ENCODE results near the gene ACAN.

The ACAN gene

DNA sequence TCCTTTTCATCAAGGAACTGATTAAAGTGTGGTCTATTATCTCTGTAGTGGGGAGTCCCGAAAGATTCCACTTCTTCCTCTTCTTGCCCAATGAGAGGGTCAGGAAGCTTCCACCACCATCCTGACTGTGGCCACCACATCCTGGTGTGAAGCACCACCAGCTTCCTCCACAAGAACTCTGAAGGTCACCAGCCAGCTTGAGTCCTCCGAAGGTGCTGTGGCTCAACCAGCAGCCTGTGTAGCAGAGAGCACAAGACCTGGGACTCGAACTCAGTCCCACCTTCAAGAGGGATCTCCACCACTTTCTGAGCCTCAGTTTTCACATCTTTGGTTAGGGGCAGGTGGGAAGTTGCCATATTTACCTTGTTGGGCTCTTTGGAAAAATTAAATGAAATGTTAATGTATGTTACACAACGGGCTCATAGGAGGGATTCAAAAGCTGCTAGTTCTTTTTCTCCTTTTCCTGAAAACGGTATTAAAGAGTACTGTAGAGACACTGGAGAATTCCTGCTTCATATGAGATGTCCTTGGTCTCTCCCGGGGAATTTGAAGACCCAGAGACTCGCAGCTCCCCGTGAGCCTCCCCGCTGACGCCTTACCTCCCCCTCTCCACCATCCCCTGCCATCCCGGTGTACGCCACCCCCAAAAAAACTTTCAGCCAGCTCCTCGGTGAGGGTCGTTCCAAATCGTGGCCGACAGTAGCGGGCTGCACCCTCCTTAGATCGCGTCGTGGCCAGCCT is 816 bp upstream of the ACAN start:
- no peak for DNase-seq

DNA sequence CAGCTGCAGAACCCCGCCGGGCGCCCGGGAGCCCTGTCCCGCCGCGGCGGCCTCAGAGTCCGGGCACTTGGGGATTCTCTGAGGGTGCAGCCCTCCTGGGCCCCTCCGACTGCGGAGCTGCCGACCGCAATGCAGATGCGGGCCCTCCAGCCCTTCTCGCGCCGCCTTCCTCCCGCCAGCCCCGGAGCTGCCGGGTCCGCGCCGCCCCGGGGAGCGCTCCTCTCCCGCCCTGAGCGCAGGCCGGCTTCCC is 320 bp upstream of the ACAN start:
- DNase-seq = no peak

DNA sequence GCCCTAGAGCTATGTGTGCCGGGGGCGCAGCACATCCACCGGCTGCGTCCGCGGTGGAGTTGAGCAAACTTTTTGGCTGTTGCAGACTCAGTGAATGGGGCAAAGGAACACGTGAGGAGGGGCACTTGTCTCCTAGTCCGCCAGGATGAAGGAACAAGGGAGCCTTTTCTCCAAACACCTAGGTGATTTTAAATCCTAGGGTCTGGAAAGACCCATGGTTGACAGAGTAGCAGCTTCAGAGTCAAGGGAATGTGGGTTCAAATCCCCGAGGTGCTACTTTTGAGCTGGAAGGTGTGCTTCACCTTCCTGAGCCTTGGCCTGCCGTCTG is 648 bp downstream of the ACAN start:
- DNase-seq = no peak

DNA sequence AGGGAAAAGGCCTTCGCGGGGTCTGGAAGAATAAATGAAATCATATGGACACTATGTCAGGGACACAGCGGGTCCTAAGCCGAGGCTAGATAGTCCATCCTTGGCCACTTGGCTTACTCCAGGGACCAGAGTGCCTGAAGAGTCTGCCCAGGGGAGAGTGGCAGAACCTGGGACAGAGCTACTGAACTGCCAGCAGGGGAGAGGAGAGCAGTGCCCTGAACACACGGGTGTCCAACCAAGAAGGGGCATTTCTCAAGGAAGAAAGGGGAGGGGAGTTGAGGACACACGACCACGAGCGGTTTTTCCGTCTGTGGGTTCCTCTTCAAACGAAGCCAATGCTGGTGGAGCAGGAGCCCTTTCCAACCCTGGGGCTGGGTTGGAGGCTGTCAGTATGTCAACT is 1.0 kb downstream of the ACAN start:
- no peak for DNase-seq

DNA sequence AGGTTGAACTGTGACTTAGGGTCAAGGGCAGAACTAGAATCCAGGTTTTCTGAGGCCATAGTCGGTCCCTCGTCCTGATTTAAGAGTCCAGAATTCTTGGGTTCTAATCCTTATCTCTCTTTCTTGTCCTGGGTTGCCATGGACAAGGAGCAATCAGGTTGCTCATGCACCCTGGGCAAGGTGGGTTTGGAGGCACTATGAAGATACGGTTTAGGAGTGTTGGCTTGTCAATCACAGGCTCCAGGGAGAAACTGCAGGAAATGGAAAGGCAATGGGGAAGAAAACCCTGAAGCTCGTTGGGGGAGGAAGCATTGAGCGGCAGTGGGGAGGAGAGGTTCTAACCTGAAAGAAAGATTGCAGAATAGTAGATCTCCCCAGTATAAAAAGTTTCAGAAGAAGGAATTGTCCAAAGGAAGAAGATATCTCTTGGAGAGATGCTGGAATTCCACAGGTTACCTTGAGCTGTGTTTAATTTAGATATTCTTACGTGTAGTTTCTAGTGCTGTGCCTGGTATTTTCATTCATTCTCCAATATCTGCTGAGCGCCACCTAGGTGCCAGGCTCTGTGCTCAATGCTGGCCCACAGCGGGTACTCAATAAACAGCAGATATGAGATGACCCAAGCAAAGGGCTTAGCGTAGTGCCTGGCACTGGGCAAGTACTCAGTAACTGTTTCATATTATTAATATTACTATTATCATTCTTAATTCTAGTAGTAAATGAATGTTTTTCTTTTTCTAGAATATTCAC is 2.0 kb downstream of the ACAN start:
- no peak for DNase-seq

DNA sequence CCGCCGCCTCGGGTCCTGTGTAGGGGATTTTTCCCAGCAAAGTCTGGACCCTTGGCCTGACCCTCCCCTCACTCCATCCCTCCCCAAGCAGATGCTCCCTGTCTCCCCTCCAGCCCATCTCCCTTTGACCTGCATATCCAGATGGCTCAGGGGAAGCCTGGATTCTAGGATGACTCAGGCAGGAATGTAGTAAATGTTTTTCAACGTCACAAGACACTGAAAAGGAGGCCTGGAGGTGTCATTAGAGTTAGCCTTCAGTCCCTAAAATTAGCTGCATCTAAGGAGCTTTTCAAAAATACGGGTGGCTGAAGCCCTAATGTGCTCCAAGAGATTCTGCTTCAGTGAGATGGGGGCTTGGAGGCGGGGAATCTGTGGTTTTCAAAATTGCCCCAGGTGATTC is 7.2 kb downstream of the ACAN start:
- DNase-seq = no peak

DNA sequence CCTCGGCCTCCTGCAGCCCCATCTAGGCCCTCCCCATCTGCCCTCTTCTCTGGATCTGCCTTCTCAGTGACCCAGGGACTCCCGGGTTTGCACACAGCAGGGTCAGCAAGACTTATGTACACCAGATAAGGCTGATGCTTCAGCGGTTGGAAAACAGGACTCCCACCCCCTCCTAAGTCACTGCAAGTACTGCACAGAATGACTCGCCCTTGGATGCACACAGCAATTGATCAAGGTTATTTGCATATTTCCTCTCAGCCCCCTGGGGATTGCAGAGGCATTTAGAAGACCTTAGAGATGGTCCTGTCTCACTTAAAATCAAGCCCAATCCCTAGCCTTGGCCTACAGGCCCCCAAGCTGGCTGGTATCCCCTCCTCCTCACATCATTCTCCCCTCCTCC is 8.9 kb downstream of the ACAN start:
- no peak for DNase-seq

DNA sequence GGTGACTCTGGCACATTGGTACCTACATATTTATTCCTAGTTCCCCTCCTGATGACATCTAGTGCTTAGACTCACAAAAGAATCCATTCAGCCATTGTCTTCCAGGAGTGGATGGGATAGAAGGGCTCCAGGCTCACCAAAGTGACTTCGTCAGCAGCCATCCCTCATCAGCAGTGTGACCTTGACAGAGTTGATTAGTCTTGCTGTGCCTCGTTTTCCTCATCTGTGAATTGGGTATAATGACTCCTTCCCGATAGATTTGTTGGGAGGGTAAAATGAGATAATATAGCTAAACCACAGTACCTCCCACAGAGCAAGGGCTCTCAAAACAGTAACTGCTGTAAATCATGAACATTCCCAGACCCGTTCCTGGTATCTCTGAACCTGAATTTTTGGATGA is 10.7 kb downstream of the ACAN start:
- no peak for DNase-seq

DNA sequence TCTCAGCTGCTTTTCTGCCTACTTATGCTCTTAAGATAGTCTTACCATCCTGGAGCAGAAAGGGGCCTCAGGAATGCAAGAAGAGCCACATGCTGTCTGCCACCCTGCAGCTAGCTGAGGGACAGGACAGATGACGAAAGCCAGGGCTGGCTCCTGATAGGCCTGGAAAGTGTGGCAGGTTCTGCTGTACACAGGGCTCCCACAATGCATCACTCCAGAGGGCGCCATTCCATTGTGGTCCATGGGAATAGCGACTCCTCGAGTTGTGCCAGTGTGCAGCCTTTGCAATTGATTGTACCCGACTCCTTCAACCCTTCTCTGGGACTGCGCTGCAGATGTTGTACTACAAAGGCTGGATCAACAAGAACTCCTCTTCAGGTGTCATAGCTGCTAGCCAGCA is 11.2 kb downstream of the ACAN start:
- no peak for DNase-seq

DNA sequence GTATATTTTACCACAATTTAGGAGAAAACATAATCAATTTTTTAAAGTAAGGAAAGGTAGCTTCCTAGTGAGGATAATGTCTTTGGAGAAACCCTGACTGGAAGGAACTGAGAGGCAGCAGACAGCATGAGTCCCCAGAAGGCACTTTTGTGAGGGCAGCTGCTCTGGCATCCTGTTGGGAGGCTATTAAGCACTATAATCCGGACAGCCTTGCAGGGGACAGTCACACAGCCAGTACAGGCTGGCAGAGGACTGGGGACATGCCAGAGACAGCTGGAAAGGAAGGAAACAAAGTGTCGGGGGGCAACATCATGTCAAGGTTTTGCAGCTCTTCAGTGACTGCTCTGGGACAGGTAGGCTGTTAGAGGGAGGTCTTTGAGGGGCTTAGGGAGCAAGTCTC is 15.7 kb downstream of the ACAN start:
- no peak for DNase-seq

DNA sequence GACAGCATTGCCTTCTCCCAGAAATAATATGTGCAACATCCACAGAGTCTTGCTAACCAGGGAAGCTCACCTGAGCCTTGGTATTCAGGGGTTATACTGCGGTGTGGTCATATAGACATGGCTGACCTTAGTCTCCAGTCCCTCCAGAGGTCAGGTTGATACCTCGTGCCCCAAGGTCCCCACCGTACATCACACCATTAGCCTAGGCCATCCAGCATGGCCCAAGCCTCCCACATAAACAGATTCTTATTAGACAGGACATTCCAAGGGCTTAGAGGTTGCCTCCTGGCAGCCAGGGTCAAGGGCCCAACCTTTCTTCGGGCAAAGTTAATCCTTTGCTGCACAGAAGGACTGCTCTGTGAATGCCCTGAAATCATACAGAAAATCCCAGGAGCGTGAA is 18.8 kb downstream of the ACAN start:
- no peak for DNase-seq

DNA sequence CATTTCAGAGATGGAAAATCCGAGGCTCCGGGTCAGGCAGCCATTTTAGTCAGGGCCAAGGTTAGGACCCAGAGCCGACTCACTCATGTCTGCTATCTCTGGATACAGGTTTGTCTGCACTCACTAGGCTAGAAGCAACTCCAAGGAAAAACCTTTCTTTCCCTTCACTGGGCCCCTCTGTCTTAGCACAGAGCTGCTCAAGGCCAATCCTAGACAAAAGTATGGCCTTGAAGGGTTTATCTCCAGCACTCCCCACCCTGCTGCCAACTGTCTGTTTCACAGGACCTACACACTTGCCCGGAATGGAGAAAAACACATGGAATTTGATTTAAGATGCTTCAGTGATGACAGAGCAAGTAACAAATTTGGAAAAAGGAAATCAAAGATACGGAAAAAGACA is 25.6 kb downstream of the ACAN start:
- no peak for DNase-seq

DNA sequence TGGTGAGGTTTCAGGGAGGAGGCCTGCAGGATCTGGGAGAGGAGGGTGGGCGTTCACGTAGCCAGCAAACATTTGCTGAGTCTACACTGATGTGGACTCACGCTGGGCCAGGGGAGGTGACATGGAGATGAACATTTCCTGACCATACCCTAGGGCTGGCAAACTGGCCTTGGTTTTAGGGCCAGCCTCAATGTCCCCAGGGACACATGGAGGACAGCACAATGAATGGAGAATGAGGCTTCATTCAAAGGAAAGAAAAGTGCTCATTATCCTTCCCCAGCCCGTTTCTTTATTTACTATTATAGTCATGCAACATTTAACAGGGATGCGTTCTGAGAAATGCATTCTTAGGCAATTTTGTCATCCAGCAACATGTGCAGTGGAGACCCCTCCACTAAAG is 26.8 kb downstream of the ACAN start:
- no peak for DNase-seq

DNA sequence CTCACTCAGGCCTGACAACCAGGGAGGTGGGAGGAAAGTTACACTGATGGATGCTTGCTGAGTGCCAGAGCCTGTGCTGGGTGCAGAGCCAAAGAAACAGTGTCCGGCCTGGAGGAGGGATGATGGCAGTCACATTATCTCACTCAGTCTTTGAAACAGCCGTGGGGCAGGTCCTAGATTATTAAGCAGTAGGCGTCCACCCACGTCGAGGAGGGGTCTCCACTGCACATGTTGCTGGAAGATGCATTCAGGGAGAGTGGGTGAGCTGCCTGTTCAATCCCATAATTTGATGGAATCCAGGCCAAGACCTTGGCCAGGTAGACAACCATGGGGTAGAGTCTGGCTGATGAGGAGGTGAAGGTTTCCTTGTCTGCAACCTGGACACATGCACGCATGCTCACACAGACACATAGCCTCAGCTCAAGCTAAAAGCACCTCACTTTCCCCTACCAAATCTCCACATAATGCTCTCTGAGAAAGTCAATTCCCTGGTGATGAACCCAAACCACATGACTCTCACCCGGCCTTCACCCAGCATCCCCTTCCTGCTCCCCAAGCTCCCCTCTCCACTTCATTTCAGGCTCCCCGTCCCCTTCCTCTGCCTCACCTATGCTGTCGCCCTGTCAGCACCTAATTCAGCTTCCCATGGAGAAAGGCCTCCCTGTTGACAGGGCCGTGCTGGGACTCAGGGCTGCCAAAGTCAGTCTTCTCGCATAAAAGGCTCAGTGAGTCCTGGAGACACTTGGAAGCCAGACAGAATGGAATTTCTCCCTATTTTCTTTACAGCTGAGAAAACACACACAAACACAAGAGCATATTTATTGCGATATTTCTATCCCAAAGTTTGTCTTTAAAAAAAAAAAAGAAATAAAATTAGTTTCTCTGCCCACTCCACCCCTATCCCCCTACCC is 29.8 kb downstream of the ACAN start:
- no peak for DNase-seq

DNA sequence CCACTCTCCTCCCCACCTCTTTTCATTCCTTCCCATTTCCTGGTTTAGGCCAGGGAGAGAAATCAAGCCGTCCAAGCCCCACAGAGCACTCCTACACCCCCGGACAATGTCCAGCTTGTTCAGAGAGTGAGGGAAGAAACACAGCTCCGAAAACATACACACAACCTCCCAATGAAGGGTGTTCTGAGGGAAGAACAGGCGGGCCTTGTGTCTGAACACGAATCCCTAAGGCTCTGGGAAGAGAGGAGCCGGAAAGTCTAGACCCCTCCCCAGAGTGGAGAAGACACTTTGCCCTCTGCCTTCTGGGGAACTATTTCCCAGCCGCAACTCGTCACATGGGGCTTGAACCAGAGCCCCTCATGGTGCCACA is 30.5 kb downstream of the ACAN start:
- DNase-seq = no peak

DNA sequence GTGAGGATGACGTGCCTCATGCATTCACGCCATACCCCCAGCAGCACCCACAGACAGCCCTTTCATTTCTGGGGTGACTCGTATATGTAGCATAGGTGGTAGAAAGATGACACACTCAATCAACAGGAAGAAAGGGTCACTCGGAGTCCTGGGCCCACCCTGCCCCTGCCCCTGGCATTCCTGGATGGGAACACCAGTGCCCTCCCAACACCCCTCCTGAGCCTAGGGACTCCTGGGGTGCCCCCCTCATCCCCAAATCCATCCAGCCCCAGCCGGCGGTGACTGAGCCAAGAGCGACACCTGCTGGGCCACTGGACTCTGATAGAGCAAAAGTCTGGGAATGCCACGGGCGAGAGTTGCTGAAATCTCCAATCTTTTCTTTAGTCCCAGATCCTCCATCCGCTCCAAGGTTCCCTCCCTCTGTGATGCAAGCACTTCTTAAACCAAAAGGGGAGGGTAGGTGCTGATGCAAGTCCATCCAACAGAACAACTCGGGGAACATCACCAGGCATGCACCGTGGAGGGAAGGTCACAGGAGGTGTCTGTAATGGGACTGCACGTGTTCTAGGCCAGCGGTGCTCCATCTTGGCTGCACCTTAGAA is 31.1 kb downstream of the ACAN start:
- DNase-seq = no peak

DNA sequence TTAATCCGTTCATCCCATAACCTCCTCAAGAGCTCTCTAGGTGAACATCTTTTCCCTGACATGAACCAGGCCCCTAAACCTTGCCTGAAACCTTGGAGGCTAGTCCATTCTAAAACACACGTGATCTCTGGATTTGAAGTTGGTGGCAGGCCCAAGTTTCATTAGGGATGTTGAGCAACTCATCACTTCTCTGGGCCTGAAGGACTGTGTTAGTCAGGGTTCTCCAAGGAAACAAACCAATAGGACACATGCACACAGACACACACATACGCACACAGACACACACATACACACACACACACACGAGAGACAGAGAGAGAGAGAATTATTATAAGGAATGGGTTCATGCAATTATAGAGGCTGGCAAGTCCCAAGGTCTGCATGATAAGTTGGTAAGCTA is 31.9 kb downstream of the ACAN start:
- no peak for DNase-seq

DNA sequence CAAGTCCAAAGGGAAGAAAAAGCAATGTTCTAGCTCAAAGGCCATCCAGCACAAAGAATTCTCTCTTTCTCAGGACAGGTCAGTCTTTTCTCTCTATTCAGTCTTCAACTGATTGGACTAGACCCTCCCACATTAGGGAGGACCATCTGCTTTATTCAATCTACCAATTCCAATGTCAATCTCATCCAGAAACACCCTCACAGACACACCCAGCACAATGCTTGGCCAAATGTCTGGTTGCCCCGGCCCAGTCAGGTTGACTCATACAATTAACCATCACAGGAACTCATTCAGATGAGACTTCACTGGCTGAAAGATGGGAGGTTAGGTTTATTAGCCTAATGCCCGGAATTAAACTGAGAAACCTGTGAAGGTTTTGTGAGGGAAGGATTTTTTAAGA is 32.4 kb downstream of the ACAN start:
- no peak for DNase-seq

DNA sequence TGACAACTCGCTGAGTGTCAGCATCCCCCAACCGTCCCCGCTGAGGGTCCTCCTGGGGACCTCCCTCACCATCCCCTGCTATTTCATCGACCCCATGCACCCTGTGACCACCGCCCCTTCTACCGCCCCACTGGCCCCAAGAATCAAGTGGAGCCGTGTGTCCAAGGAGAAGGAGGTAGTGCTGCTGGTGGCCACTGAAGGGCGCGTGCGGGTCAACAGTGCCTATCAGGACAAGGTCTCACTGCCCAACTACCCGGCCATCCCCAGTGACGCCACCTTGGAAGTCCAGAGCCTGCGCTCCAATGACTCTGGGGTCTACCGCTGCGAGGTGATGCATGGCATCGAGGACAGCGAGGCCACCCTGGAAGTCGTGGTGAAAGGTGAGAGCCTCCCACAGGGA is 35.4 kb downstream of the ACAN start:
- no peak for DNase-seq

DNA sequence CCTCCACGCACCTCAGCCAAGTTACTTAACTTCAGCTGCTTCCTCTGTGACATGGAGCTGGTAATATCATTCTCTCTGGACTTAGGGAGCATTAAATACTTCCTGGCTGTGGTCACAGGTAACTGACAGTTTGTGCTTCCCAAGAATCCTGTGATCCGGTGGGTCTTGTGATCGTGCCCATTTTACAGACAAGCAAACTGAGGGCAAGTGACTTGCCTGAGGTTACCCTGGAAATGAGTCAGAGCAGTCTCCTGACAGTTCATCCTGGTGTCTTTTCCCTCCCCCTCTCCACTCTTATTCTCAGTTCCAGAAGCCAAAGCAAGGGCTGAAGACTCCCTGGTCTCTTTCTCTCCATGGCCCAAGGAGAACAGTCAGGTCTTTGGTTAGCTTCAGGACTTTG is 35.9 kb downstream of the ACAN start:
- no peak for DNase-seq

DNA sequence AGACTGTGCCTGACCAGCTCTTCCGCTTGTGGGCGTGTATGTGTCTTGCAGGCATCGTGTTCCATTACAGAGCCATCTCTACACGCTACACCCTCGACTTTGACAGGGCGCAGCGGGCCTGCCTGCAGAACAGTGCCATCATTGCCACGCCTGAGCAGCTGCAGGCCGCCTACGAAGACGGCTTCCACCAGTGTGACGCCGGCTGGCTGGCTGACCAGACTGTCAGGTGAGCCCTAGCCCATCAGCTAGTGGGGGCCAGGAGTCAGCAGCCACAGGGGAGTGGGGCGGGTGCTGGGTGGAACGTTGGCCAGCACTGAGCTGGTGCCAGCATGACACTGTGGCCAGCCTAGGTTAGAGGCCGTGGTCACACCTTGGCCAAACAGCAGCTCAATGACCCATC is 36.7 kb downstream of the ACAN start:
- no peak for DNase-seq

DNA sequence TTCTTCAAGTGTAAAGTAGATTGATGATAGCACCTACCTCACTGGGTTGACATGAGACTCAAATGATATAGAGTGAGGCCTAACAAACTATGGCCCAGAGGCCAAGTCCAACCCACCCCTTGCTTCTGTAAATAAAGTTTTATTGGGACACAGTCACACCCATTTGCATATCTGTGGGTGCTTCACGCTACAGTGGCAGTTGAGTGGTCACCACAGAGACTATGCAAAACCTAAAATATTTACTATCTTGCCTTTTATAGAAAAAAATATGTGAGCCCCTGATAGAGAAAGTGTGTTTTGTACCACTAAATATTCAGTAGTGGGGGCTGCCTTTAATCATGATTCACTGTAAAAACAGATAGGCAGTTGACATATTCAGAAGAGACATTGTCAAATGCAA is 38.0 kb downstream of the ACAN start:
- no peak for DNase-seq

DNA sequence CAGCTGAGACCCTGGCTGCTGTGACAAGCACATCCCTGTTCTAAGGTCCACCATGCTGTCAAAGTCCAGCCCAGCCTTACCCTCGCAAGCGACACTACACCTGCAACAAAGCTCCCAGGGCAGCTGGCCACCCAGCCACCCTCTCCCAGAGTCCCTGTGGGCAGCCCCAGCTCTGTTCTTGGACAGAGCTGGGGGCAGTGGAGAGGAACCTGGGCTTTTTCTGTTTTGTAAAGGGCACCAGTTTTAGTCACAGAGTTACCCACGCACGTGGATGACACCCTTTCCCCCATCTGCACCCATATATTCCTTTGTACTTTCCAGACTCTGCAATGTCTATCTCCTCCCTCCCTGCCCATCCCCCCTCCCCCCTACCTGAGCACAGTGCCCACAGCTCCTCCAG is 38.9 kb downstream of the ACAN start:
- no peak for DNase-seq

DNA sequence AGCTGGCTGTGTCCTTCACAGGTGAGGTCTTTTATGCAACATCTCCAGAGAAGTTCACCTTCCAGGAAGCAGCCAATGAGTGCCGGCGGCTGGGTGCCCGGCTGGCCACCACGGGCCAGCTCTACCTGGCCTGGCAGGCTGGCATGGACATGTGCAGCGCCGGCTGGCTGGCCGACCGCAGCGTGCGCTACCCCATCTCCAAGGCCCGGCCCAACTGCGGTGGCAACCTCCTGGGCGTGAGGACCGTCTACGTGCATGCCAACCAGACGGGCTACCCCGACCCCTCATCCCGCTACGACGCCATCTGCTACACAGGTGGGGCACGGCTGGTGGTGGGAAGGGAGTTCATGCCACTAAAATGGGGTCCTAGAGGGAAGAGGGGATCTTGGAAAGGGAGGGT is 40.1 kb downstream of the ACAN start:
- DNase-seq = no peak
